ENCODE data around the gene SEC22A.

Gene SEC22A

GRCh38 chr3:123300583-123300982, 98.8 kb downstream of the SEC22A start:
- WGBS (ENCODE audit: extremely low coverage, insufficient coverage, low lambda C conversion rate), result no CpG with 5 or more reads among the region's 8 CpGs

GRCh38 chr3:123301331-123302184, 99.8 kb downstream of the SEC22A start:
- no peak overlapping the region for H2BK5ac ChIP-seq (ENCODE audit: low read length)
- no peak for DNase-seq
- H3K4me1 ChIP-seq (ENCODE audit: control insufficient read depth, low read depth, low read length), result no peaks in the 10 kb centered on the region
- no peak overlapping the region for H3K23ac ChIP-seq (ENCODE audit: low read length)
- H3K79me2 ChIP-seq (ENCODE audit: control insufficient read depth, insufficient read depth, low read length), result no peaks in the 10 kb centered on the region
- no peak overlapping the region for H3K27ac ChIP-seq (ENCODE audit: low read depth, low read length)
- no peak overlapping the region for H4K8ac ChIP-seq (ENCODE audit: low read depth, low read length)
- no peak overlapping the region for H3K18ac ChIP-seq (ENCODE audit: low read length)
- H3K4me3 ChIP-seq (ENCODE audit: low read length), result no peak overlapping the region
- no peak overlapping the region for H2AK5ac ChIP-seq (ENCODE audit: low read length)
- no peaks in the 10 kb centered on the region for H3K36me3 ChIP-seq (ENCODE audit: control insufficient read depth, insufficient read depth, low read length)
- no CpG with 5 or more reads among the region's 4 CpGs for WGBS (ENCODE audit: extremely low coverage, insufficient coverage, low lambda C conversion rate)
- H3K4me2 ChIP-seq (ENCODE audit: low read length), result no peak overlapping the region
- no peak overlapping the region for H2BK120ac ChIP-seq (ENCODE audit: low read depth, low read length)
- H3K56ac ChIP-seq (ENCODE audit: low read length), result no peak overlapping the region
- no peak overlapping the region for H4K5ac ChIP-seq (ENCODE audit: low read length)
- no peaks in the 10 kb centered on the region for H3K79me1 ChIP-seq (ENCODE audit: low read length)
- H3K4ac ChIP-seq (ENCODE audit: low read depth, low read length), result no peak overlapping the region
- H3K27me3 ChIP-seq (ENCODE audit: insufficient read depth, low read length, poor library complexity), result no peaks in the 10 kb centered on the region
- H3K9ac ChIP-seq (ENCODE audit: low read length), result no peak overlapping the region
- no peak overlapping the region for H2BK15ac ChIP-seq (replicated peaks; ENCODE audit: low read depth)

More at GRCh38 chr3:123300583-123300982, 98.8 kb downstream of the SEC22A start:
- no peak overlapping the region for H2AK5ac ChIP-seq (ENCODE audit: low read length)
- no peak overlapping the region for H2BK5ac ChIP-seq (ENCODE audit: low read length)
- no peak overlapping the region for H3K18ac ChIP-seq (ENCODE audit: low read length)
- no peaks in the 10 kb centered on the region for H3K27me3 ChIP-seq (ENCODE audit: insufficient read depth, low read length, poor library complexity)
- no peak overlapping the region for H3K4me2 ChIP-seq (ENCODE audit: low read length)
- no peaks in the 10 kb centered on the region for H3K79me2 ChIP-seq (ENCODE audit: control insufficient read depth, insufficient read depth, low read length)
- no peak overlapping the region for H3K9ac ChIP-seq (ENCODE audit: low read length)
- H3K4me3 ChIP-seq (ENCODE audit: low read length), result no peak overlapping the region
- peak overlapping the region; percentile 25 for H3K56ac ChIP-seq (ENCODE audit: low read length)
- H4K8ac ChIP-seq (ENCODE audit: low read depth, low read length), result no peak overlapping the region
- no peak overlapping the region for H4K5ac ChIP-seq (ENCODE audit: low read length)
- no peak overlapping the region for H2BK15ac ChIP-seq (replicated peaks; ENCODE audit: low read depth)
- H3K36me3 ChIP-seq (ENCODE audit: control insufficient read depth, insufficient read depth, low read length), result no peaks in the 10 kb centered on the region
- H3K27ac ChIP-seq (ENCODE audit: low read depth, low read length), result no peak overlapping the region
- no peaks in the 10 kb centered on the region for H3K4me1 ChIP-seq (ENCODE audit: control insufficient read depth, low read depth, low read length)
- DNase-seq, result no peak
- no peak overlapping the region for H3K23ac ChIP-seq (ENCODE audit: low read length)
- no peak overlapping the region for H2BK120ac ChIP-seq (ENCODE audit: low read depth, low read length)
- no peak overlapping the region for H3K4ac ChIP-seq (ENCODE audit: low read depth, low read length)
- H3K79me1 ChIP-seq (ENCODE audit: low read length), result no peaks in the 10 kb centered on the region

- Histone ChIP-seq H3K27ac (ENCODE audit: low read depth, low read length) (no peak overlapping the region), H2BK120ac (ENCODE audit: low read depth, low read length) (no peak overlapping the region), H2AK5ac (ENCODE audit: low read length) (no peak overlapping the region), H3K9ac (ENCODE audit: low read length) (no peak overlapping the region), H3K4me1 (ENCODE audit: control insufficient read depth, low read depth, low read length) (no peaks in the 10 kb centered on the region), H3K4ac (ENCODE audit: low read depth, low read length) (no peak overlapping the region), H3K27me3 (ENCODE audit: insufficient read depth, low read length, poor library complexity) (no peaks in the 10 kb centered on the region), H3K18ac (ENCODE audit: low read length) (no peak overlapping the region), H4K5ac (ENCODE audit: low read length) (no peak overlapping the region), H3K56ac (ENCODE audit: low read length) (no peak overlapping the region), H2BK15ac (replicated peaks; ENCODE audit: low read depth) (no peak overlapping the region), H3K79me1 (ENCODE audit: low read length) (no peaks in the 10 kb centered on the region), H3K79me2 (ENCODE audit: control insufficient read depth, insufficient read depth, low read length) (no peaks in the 10 kb centered on the region), H3K23ac (ENCODE audit: low read length) (no peak overlapping the region), H3K4me3 (ENCODE audit: low read length) (no peak overlapping the region), H4K8ac (ENCODE audit: low read depth, low read length) (no peak overlapping the region), H3K4me2 (ENCODE audit: low read length) (no peak overlapping the region), H2BK5ac (ENCODE audit: low read length) (no peak overlapping the region), H3K36me3 (ENCODE audit: control insufficient read depth, insufficient read depth, low read length) (no peaks in the 10 kb centered on the region)
- no peak for DNase-seq
- WGBS (ENCODE audit: extremely low coverage, insufficient coverage, low lambda C conversion rate), result no CpG with 5 or more reads among the region's 14 CpGs
Observed at GRCh38 chr3:123302961-123303360, 101.2 kb downstream of the SEC22A start.

GRCh38 chr3:123303976-123304560, 102.3 kb downstream of the SEC22A start:
- no CpG with 5 or more reads among the region's 15 CpGs for WGBS (ENCODE audit: extremely low coverage, insufficient coverage, low lambda C conversion rate)
- Histone ChIP-seq H3K79me1 (ENCODE audit: low read length) (no peaks in the 10 kb centered on the region), H3K4me3 (ENCODE audit: low read length) (no peak overlapping the region), H4K5ac (ENCODE audit: low read length) (no peak overlapping the region), H3K36me3 (ENCODE audit: control insufficient read depth, insufficient read depth, low read length) (no peaks in the 10 kb centered on the region), H3K4me1 (ENCODE audit: control insufficient read depth, low read depth, low read length) (no peaks in the 10 kb centered on the region), H3K4ac (ENCODE audit: low read depth, low read length) (no peak overlapping the region), H2BK15ac (replicated peaks; ENCODE audit: low read depth) (no peak overlapping the region), H3K4me2 (ENCODE audit: low read length) (no peak overlapping the region), H3K27ac (ENCODE audit: low read depth, low read length) (no peak overlapping the region), H2AK5ac (ENCODE audit: low read length) (no peak overlapping the region), H3K9ac (ENCODE audit: low read length) (no peak overlapping the region), H2BK120ac (ENCODE audit: low read depth, low read length) (no peak overlapping the region), H2BK5ac (ENCODE audit: low read length) (no peak overlapping the region), H3K79me2 (ENCODE audit: control insufficient read depth, insufficient read depth, low read length) (no peaks in the 10 kb centered on the region), H3K23ac (ENCODE audit: low read length) (no peak overlapping the region), H3K56ac (ENCODE audit: low read length) (no peak overlapping the region), H3K18ac (ENCODE audit: low read length) (no peak overlapping the region), H4K8ac (ENCODE audit: low read depth, low read length) (no peak overlapping the region), H3K27me3 (ENCODE audit: insufficient read depth, low read length, poor library complexity) (no peaks in the 10 kb centered on the region)
- DNase-seq, result no peak

- no peaks in the 10 kb centered on the region for H3K79me1 ChIP-seq (ENCODE audit: low read length)
- no peak overlapping the region for H3K27ac ChIP-seq (ENCODE audit: low read depth, low read length)
- no CpG with 5 or more reads among the region's 2 CpGs for WGBS (ENCODE audit: extremely low coverage, insufficient coverage, low lambda C conversion rate)
Observed at GRCh38 chr3:123305192-123305591, 103.4 kb downstream of the SEC22A start.

More at GRCh38 chr3:123305192-123305591, 103.4 kb downstream of the SEC22A start:
- Histone ChIP-seq H3K4me1 (ENCODE audit: control insufficient read depth, low read depth, low read length) (no peaks in the 10 kb centered on the region), H3K4me3 (ENCODE audit: low read length) (no peak overlapping the region), H3K4ac (ENCODE audit: low read depth, low read length) (no peak overlapping the region), H3K27me3 (ENCODE audit: insufficient read depth, low read length, poor library complexity) (no peaks in the 10 kb centered on the region), H2BK15ac (replicated peaks; ENCODE audit: low read depth) (no peak overlapping the region), H2BK5ac (ENCODE audit: low read length) (no peak overlapping the region), H3K23ac (ENCODE audit: low read length) (no peak overlapping the region), H4K8ac (ENCODE audit: low read depth, low read length) (no peak overlapping the region), H3K18ac (ENCODE audit: low read length) (no peak overlapping the region), H3K36me3 (ENCODE audit: control insufficient read depth, insufficient read depth, low read length) (no peaks in the 10 kb centered on the region), H3K79me2 (ENCODE audit: control insufficient read depth, insufficient read depth, low read length) (no peaks in the 10 kb centered on the region), H3K4me2 (ENCODE audit: low read length) (no peak overlapping the region), H3K9ac (ENCODE audit: low read length) (no peak overlapping the region), H3K56ac (ENCODE audit: low read length) (no peak overlapping the region), H4K5ac (ENCODE audit: low read length) (no peak overlapping the region), H2BK120ac (ENCODE audit: low read depth, low read length) (no peak overlapping the region), H2AK5ac (ENCODE audit: low read length) (no peak overlapping the region)
- no peak for DNase-seq

All from mesendoderm (in vitro differentiated cells).